Myometrial cell (primary cell): ENCODE data around the gene AREG. TPM values are rescaled to one million over a fixed set of nuclear protein-coding genes. Genes with fewer than 3 reads are reported as not detected.

Source experiments
- total RNA-seq: library from RNA; depleted of rRNA; stranded (reverse); fragments of >200 nt; gene quantifications from 2 replicates; pipeline ENCODE4 v1.2.3, GENCODE V29; 2015

AREG gene, protein sequence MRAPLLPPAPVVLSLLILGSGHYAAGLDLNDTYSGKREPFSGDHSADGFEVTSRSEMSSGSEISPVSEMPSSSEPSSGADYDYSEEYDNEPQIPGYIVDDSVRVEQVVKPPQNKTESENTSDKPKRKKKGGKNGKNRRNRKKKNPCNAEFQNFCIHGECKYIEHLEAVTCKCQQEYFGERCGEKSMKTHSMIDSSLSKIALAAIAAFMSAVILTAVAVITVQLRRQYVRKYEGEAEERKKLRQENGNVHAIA
- total RNA-seq: 0.71 and 3.7 TPM in 2 replicates

GRCh38 chr4:74444891-74445642, at the start of gene AREG:
Gene AREG (plus strand): TSS chr4:74445136. CDS start chr4:74445346, 210 bp downstream.

Other genes with a start within 250 kb of the AREG start
- not detected in 2 replicates for gene EPGN, start 136.7 kb upstream of the AREG start, total RNA-seq
- 0.58 and 0.89 TPM in 2 replicates for gene EREG, start 80.0 kb upstream of the AREG start, total RNA-seq